ENCODE measurements around the gene LACTB.

Gene LACTB, protein sequence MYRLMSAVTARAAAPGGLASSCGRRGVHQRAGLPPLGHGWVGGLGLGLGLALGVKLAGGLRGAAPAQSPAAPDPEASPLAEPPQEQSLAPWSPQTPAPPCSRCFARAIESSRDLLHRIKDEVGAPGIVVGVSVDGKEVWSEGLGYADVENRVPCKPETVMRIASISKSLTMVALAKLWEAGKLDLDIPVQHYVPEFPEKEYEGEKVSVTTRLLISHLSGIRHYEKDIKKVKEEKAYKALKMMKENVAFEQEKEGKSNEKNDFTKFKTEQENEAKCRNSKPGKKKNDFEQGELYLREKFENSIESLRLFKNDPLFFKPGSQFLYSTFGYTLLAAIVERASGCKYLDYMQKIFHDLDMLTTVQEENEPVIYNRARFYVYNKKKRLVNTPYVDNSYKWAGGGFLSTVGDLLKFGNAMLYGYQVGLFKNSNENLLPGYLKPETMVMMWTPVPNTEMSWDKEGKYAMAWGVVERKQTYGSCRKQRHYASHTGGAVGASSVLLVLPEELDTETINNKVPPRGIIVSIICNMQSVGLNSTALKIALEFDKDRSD

DNA sequence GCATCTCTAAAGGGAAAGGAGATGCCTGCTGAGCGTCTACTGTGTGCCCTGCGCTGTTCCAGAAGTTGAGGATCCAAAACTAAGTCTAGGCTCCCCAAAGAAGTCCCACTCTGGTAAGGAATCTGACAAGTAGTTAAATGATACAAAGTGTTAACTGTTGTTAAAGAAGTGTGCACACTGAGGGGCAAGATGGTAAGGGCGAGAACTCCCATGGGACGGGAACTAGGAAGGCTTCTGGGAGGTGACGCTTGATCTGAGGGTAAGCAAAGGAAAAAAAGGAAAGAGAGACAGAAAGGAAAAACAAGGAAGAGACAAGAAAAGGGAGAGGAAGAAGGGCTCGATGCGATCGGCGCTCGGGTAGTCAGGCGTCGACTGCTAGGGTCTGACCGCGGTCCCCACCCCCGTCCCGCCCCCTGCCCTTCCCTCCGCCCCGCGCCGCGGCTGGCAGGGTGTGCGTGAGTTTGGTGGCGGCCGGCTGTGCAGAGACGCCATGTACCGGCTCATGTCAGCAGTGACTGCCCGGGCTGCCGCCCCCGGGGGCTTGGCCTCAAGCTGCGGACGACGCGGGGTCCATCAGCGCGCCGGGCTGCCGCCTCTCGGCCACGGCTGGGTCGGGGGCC lies at the start of gene LACTB:
Gene LACTB, plus strand, starts transcription at position 480 of the 620 bp plus-strand sequence. Its CDS starts 11 bp downstream, at position 491.
- peak; percentile 89 for DNase-seq (ENCODE audit: low spot score)

DNA sequence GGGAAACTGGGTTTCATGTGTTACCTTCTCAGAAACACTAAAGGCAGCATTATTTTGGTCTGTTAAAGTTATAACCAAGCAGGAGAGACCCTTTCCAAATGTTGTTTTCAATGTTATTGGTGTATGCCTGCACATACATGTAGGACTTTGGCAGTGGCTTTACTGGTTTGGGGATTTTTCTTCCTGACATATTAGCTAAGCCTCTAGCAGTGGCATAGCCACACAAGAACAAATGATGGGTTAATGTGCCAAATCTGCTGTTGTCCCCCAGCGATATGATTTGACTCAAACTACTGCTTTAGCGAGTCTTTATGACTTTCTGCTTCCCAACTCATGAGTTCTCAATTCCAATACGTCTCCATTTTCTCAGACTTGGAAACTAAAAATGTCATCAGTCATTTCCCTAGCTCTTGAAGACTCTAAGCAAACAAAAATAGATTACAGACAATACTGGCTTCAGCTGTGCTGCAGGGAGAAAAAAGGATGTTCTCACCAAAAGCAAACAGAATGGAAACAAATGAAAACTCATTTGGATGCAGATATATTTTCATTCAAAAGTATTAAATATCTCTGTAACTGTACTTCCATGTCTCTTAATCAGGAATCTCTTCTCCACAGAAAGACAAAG lies 49.5 kb upstream of the LACTB start:
- no peak for DNase-seq (ENCODE audit: low spot score)

DNA sequence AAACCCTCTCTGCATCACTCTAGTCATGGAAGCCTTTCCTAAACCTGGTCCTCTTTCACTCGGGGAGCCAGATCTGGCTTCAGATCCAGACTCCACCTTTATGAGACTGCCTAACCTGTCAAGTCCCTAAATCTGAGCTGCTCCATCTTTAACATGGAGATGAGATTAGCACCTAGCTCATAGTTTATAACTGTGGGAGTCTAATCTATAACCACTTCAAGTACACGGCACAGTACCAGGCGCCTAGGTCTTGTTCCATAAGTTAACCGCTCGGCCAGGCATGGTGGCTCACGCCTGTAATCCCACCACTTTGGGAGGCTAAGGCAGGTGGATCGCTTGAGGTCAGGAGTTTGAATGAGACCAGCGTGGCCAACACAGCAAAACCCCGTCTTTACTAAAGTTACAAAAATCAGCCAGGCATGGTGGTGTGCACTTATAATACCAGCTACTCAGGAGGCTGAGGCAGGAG lies 48.8 kb upstream of the LACTB start:
- DNase-seq (ENCODE audit: low spot score): no peak

DNA sequence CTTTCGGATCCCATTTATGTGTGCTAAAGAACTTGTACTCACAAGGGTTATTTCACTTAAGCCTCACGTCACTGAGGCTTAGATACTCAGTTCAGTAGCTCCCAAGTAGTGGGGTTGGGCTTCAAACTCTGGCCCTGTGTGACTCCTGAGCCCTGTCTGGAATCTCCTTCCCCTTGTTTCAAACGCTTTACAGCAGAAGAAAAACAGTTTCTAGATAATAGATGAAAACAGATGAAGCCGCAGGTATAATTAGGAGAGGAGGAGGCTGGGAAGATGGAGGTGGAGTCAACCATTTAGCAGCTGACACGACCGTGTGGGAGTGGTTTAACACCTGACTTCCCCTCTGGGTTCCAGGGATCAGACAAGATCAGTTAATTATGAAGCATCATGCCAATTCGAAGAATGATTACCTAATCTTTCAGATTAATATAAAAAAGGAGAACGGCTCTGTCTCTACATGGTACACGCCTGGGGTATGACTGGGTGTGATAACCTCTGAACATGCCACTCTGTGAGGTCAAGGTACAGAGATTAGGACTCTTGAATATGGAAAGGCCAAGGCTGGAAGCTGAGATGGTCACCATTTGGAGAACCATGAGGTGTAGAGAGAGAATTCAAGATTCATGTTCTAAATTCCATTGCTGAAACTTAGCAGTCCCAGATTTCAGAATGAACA lies 48.0 kb upstream of the LACTB start:
- no peak for DNase-seq (ENCODE audit: low spot score)

DNA sequence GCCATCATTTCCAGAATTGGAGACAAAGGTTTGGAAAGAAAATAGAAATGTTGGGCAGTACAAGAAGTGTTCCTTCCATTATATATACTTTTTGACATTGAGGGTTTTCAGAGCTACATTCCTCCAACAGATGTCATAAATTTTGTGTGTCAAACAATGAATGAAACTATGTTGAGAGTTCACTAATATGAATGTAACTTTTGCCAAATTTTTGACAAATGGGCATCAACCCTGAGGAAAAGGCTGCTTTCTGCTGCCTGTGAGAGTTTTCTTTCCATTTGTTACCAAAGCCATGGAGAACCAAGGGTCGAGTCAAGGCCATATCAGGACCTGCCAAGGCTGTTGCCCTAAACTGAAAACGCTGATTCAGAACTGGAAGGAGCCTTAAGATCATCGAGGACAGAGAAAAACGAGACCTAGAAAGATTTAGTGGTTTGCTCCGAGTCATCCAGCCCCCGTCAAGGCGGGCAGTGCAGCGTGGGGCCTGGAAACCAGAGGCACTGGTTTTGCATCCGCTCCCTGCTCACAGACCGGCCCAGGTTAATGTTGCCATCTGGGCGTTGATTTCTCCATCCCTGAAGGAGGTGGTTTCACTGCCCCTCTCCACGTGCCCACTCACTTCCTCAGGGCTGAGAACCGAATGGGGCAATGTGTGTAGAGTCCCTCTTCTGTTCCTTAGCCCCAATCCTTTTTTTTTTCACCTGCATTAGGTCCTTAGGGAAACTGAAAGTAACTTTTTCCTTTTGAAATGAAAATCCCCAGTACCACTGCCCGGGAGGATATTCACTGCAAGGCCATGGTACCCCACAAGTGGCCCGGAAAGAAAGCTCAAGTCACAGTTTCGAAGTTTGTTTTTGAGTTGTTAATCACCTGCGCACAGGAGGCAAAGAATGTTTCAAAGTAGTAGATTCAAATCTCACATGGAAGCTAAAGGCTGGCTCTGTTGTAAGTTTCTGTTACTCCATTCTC lies 46.4 kb upstream of the LACTB start:
- DNase-seq (ENCODE audit: low spot score): no peak

DNA sequence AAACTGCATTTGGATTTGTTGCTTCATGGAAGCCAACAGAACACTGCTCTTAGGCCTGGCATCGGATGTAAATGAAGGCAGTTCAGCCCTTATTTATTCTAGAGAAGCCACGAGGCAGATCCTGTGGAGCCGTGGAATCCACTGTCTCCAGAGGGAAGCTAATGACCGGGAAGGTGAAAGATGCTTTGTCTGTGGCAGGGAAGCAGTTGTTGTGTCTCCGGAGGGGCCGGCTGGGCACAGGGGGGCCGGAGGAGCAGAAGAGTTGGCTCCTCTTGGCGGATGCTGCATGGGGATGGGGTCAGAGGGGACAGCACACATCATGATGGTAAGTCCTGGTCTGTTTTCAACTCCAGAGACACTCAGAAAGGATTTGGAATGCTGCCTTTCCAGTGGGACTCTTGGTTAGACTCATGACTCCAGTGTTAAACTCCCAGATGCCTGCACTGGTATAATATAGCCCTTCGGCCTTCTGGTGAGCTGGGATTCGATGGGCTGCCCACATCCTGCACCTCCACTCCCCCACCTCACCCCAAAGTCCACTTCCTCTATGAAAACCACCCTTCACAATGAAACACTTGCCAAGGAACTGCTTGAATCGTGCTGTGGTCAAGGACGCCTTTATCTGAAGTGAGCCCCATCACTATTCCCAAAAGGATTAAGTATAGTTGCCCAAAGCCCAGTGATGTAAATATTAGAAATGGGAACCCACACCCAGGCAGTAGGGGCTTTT lies 45.5 kb upstream of the LACTB start:
- DNase-seq (ENCODE audit: low spot score): no peak

DNA sequence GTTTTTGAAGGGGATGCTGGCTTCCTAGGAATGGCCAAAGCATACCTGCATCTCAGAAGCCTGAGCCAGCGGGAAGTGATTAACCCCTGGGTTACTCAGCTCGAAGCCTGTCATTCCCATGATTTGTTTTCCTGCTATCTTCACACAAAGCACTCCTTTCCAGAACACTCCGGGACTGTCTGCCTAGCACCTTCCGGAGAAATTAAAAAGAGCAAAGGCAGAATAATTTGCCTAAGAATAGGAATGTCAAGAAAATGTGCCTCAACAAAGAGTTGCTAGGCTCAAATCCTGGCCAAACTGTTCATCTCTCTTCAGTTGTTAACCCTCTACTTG lies 45.0 kb upstream of the LACTB start:
- DNase-seq (ENCODE audit: low spot score): no peak

DNA sequence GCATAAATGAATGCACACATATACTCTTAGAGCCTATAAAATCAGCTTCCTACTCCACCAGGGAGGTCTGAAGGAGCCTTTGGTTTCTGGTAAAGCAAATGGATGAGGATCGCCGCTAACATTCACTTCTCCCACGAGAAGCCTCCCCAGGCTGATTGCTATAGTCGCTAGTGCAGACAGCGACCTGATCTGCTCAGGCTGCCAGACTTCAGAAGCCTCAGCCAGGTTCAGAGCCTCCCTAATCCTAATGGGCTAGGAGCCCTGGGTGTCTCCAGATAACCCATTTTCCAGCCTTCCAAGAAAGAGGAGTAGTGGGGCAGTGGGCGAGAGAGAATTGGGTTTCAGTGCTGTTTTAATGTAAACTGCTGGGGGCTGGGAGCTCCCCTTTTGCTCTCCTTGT lies 43.7 kb upstream of the LACTB start:
- no peak for DNase-seq (ENCODE audit: low spot score)

DNA sequence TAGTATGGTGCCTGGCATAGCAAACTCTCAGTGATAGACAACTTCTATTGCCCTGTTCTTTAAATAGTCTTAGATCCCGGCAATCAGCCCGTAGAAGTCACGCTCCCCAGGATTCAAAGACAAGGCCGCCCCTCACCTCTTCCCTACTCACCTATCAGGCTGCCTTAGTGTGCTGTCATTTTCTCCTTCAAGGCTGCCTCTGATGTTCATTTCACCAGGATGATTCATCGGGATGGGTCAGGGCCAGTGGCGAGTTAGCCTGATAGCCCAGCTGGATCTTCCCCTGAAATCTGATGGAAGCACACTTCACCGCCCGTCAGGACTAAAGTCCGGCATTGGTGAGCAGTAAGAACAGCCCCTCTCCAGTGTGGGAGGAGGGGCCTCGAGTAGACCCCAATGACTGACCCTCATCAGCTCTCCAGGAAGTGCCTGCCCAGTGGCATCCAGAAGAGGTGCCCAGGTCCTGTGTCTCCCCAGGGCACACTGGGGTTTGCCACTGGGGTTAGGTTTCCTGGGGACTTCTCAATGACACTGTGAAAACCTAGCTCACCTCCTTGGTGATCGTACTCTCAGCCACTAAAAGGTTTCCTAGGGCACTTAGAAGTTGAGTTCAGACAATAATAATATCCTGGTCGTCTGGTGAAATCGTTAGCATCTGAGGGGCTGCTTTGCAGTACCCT lies 41.6 kb upstream of the LACTB start:
- no peak for DNase-seq (ENCODE audit: low spot score)

DNA sequence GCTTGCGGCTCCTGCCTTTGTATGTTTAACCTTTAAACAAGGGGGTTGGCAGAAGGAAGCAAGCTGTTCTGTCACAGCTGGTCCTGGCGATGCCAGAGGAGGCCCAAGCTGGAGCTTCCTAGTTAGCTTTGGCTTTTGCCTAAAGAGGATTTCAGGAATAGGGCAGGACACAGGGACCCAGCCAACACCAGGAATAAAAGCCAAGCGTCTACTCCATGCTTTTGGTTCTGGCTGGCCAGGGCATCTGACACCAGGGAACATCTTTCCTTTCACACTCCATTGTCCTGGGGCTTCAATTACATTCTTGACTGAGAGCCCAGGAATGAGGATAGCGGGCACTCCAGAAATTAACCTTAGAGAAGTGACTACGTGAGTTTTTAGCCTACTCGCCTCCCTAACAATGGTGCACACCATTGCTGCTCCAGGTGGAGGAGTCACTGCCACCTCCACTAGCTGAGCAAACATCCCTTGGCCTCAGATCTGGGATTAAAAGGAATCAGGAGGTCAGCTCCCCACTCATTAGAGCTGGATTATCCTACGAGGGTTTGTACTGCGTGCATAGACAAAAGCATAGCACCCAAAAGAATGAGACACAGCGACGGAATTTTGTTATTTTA lies 40.9 kb upstream of the LACTB start:
- DNase-seq (ENCODE audit: low spot score): no peak

DNA sequence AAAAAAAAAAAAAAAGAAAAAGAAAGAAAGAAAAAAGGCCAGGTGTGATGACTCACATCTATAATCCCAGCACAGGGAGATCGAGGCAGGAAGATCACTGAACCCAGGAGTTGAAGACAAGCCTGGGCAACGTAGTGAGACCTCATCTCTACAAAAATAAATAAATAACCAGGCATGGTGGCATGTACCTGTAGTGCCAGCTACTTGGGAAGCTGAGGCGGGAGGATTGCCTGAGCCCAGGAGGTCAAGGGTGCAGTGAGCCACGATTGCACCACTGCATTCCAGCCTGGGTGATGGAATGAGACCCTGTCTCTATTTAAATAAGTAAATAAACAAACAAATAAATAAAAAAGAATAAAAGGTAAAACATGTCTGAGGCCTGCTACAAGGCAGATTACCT lies 39.3 kb upstream of the LACTB start:
- no peak for DNase-seq (ENCODE audit: low spot score)

DNA sequence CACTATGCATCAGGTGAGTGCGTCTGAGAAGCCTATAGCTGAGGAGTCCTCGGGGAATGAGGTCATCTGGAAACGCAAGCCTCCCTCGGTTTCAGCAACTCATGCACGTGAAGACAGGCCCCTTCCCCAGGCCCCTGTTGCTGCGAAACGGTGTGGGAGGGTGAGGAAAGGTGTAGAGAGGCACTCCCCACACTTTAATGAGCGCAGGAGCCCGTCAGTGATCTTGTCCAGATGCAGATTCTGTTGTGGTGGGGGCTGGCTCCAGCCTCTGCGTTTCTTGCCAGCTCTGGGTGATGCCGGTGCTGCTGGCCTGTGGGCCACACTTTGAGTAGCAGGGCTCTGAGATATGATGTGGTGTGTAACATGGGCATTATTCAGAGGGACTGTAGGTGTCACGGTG lies 38.6 kb upstream of the LACTB start:
- no peak for DNase-seq (ENCODE audit: low spot score)

DNA sequence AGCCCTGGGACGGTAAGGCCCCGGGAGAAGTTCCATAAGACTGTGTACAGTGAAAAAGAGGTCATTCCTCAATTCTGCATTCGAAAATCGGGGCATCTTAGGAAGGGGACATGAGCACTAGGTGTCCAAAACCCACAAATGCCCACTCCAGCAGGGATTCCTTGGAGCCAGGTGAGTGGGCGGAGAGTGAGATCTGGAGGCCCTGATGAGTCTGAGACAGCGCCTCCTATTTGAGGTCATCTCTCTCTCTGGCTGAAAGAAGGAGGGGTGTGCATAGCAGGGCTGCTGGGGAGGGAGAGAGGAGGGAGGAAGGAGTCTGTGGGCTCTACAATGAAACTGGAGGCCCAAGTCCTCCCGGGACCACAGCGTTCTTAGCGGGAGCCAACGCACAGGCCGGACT lies 38.1 kb upstream of the LACTB start:
- no peak for DNase-seq (ENCODE audit: low spot score)

DNA sequence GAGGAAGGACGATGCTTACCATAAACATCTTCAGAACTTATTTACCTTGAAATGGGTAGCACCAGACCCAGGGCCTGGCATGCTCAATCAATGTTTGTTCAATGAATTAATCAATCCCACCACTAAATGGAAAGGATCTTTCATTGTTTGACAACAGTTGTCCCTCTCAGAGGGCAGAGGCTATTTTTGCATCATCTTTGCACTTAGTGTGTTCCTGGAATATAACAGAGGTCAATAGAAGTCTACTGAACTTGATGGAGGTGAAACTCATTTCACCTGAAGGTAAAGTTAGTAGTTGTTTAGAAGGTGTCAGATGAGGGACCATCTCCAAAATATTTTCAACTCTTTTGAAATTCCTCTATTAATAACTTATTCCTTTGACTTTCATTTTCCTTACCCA lies 36.9 kb upstream of the LACTB start:
- no peak for DNase-seq (ENCODE audit: low spot score)

DNA sequence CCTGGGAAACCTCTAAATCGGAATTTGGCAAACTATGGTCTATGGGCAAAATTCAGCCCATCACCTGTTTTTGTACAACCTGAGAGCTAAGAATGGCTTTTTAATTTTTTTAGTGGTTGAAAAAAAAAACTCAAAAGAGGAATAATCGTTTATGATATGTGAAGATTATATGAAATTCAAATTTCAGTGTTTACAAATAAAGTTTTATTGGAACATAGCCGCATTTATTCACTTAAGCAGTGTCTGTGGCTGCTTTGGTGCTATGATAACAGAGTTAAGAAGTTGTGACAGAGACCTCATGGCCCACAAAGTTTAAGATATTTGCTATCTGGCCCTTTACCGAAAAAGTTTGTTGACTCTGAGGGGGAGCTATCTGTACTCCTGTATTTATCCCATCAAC lies 36.4 kb upstream of the LACTB start:
- no peak for DNase-seq (ENCODE audit: low spot score)

DNA sequence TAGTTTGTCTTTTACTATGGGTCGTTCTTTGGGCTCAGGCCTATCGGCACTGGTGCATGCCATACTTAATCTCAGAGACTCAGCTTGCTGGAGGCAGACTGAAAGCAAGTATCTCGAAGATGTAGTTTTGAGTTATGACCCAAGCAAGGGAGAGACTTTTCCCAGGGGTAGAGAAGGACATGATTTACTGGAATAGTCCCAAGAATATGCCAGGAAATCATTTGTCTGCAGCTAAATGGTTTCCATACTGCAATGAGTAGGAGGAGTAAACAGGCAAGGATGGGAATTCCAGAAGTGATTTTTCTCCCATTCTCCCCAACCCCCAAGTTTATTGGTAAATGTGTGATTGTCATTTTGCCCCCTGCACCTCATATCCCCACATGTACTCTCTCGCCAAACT lies 35.4 kb upstream of the LACTB start:
- no peak for DNase-seq (ENCODE audit: low spot score)

DNA sequence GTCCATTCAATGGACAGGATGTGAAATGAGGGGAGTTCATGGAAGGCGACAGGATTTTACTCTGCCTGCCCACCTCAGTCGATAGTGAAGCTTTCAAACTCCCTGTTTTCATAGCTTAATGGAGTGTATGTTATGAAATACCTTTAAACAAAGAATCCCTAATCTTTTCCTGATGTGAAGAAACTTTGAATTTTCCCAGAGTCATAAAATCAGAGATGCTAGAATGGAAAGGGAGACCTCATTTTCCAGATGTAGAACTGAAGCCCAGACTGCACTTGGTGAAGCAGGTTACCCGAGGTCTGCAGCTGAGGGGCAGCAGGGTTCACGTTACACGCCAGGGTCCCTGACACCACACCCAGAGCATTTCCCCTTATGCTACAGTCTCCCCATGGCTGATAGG lies 34.7 kb upstream of the LACTB start:
- no peak for DNase-seq (ENCODE audit: low spot score)

DNA sequence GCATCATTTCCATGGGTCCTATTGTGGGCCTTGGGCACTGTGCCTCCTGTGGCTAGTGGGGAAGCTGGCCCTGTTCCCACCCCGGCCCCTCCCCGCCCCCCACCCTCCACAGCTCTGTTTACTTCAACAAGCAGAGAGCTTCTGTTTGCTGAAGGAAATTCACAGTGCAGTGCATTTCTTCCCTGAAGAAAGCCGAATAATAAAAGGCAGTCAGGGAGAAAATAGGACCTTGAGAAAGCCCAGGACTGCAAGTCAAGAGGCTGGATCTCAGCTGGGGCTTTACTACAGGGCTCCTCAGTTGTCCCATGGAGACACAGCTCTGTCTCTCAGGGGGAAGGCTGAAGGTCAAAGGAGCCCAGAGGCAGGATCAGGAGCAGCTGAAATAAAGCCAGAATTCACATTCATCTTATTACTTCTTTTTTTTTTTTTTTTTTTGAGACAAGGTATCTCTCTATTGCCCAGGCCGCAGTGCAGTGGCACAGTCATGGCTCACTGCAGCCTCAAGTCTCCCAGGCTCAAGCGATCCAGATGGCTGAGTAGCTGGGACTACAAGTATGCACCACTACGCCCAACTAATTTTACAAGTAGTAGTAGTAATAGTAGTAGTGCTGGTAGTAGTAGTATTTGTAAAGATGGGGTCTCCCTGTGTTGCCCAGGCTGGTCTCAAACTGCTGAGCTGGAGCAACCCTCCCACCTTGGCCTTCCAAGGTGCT lies 33.0 kb upstream of the LACTB start:
- no peak for DNase-seq (ENCODE audit: low spot score)

Data from germinal center (tissue), 1 donor.